ENCODE measurements around the gene HNRNPUL1. TPM values are rescaled to one million over a fixed set of nuclear protein-coding genes. Genes with fewer than 3 reads are reported as not detected.

Gene HNRNPUL1
- total RNA-seq, 2 experiments from 2014 or later: 194 to 360 TPM

- no peaks in the 10 kb centered on the region for H3K9me2 ChIP-seq (ENCODE audit: insufficient read depth, low read length)
- H4K20me1 ChIP-seq (ENCODE audit: insufficient read depth, low read length): peaks cover 4% of the 10 kb centered on the region
- H3K27ac ChIP-seq (ENCODE audit: low read depth, low read length, poor library complexity, severe bottlenecking): no peak overlapping the region
- TF ChIP-seq, protein P1, sequence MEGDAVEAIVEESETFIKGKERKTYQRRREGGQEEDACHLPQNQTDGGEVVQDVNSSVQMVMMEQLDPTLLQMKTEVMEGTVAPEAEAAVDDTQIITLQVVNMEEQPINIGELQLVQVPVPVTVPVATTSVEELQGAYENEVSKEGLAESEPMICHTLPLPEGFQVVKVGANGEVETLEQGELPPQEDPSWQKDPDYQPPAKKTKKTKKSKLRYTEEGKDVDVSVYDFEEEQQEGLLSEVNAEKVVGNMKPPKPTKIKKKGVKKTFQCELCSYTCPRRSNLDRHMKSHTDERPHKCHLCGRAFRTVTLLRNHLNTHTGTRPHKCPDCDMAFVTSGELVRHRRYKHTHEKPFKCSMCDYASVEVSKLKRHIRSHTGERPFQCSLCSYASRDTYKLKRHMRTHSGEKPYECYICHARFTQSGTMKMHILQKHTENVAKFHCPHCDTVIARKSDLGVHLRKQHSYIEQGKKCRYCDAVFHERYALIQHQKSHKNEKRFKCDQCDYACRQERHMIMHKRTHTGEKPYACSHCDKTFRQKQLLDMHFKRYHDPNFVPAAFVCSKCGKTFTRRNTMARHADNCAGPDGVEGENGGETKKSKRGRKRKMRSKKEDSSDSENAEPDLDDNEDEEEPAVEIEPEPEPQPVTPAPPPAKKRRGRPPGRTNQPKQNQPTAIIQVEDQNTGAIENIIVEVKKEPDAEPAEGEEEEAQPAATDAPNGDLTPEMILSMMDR (conservative IDR thresholded peaks at IDR 0.05; ENCODE audit: low read length): no peak
- no peak for TF ChIP-seq EZH2phosphoT487 (IDR thresholded peaks at IDR 0.05; ENCODE audit: borderline replicate concordance, low read depth, low read length)
- H3K79me2 ChIP-seq (ENCODE audit: insufficient read depth, low read depth, low read length): peaks cover 41% of the 10 kb centered on the region; the same call in 1 of the 2 replicates
- ChIA-PET CTCF (ENCODE audit: unreplicated experiment) (interaction anchor here (0.6 kb wide), 1 partner anchor 119 kb away, joined by 4 read pairs; no protein-coding TSS in a partner anchor), POLR2A (interaction anchor here (1.5 kb wide), 1 partner anchor 10 kb away, joined by 8 read pairs; the partner anchor contains the start of gene B9D2)
- BruUV-seq (replicated peaks): no TSS peak
- H3K4me1 ChIP-seq (ENCODE audit: insufficient read depth, low read length, poor library complexity, severe bottlenecking): peaks cover 15% of the 10 kb centered on the region
- no peak for DNase-seq (ENCODE audit: low spot score)
- no peak overlapping the region for H2AFZ ChIP-seq (ENCODE audit: low read length)
- H3K4me2 ChIP-seq (ENCODE audit: low read length): peak overlapping the region; percentile 78
- peak overlapping the region; percentile 77 for H3K4me3 ChIP-seq (ENCODE audit: low read depth, low read length, poor library complexity, severe bottlenecking)
- H3K36me3 ChIP-seq (ENCODE audit: insufficient read depth, low read length): peaks cover 15% of the 10 kb centered on the region
- H3K9me3 ChIP-seq (ENCODE audit: low read length): no peaks in the 10 kb centered on the region
- intact Hi-C loops (cut with micrococcal nuclease; ENCODE audit: unreplicated experiment): no loop called here
Measured at GRCh38 chr19:41354343-41354953, 90.3 kb downstream of the HNRNPUL1 start.

GRCh38 chr19:41355035-41355434 lies 90.9 kb downstream of the HNRNPUL1 start:
- Histone ChIP-seq H3K9me2 (ENCODE audit: insufficient read depth, low read length) (no peaks in the 10 kb centered on the region), H3K36me3 (ENCODE audit: insufficient read depth, low read length) (peaks cover 9% of the 10 kb centered on the region; the same call in 1 of the 2 replicates), H3K79me2 (ENCODE audit: insufficient read depth, low read depth, low read length) (peaks cover 35% of the 10 kb centered on the region; the same call in 1 of the 2 replicates), H2AFZ (ENCODE audit: low read length) (no peak overlapping the region), H4K20me1 (ENCODE audit: insufficient read depth, low read length) (peaks cover 4% of the 10 kb centered on the region), H3K4me2 (ENCODE audit: low read length) (no peak overlapping the region), H3K4me3 (ENCODE audit: low read depth, low read length, poor library complexity, severe bottlenecking) (no peak overlapping the region), H3K4me1 (ENCODE audit: insufficient read depth, low read length, poor library complexity, severe bottlenecking) (peaks cover 15% of the 10 kb centered on the region), H3K27ac (ENCODE audit: low read depth, low read length, poor library complexity, severe bottlenecking) (no peak overlapping the region), H3K9me3 (ENCODE audit: low read length) (no peaks in the 10 kb centered on the region)
- TF ChIP-seq, protein P1 (conservative IDR thresholded peaks at IDR 0.05; ENCODE audit: low read length): no peak
- no peak for TF ChIP-seq EZH2phosphoT487 (IDR thresholded peaks at IDR 0.05; ENCODE audit: borderline replicate concordance, low read depth, low read length)
- no peak for DNase-seq (ENCODE audit: low spot score)
- ChIA-PET POLR2A (interaction anchor here (1.5 kb wide), 1 partner anchor 9 kb away, joined by 8 read pairs; the partner anchor contains the start of gene B9D2), CTCF (ENCODE audit: unreplicated experiment) (interaction anchor here (0.6 to 0.9 kb wide), 2 partner anchors 9 to 120 kb away, joined by 3 to 4 read pairs; partner anchors contain the start of gene B9D2)
- intact Hi-C loops (cut with micrococcal nuclease; ENCODE audit: unreplicated experiment): no loop called here
- BruUV-seq (replicated peaks): no TSS peak

DNA sequence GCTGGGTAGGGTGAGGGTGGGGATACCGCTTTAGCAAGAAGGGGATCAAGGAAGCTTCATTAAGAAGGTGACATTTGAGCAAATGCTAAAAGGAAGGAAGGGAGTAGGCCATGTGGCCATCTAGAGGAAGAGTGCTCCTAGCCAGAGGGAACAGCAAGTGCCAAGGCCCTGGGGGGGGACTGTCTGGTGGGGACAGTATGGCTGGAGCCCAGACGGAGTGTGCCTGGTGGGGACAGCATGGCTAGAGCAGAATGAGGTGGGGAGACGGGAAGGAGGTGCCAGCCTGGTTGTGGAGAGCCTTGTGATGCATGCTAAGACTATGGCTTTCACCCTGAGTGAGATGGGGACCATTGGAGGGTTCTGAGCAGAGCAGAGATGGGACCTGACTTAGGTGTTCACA lies 91.6 kb downstream of the HNRNPUL1 start:
- POLR2A ChIA-PET: interaction anchor here (1.5 kb wide), 1 partner anchor 9 kb away, joined by 8 read pairs; the partner anchor contains the start of gene B9D2
- H2AFZ ChIP-seq (ENCODE audit: low read length): no peak overlapping the region
- H3K4me1 ChIP-seq (ENCODE audit: insufficient read depth, low read length, poor library complexity, severe bottlenecking): peaks cover 11% of the 10 kb centered on the region
- intact Hi-C loops (cut with micrococcal nuclease; ENCODE audit: unreplicated experiment): no loop called here
- H3K36me3 ChIP-seq (ENCODE audit: insufficient read depth, low read length): peaks cover 5% of the 10 kb centered on the region; the same call in 1 of the 2 replicates
- no peaks in the 10 kb centered on the region for H3K9me3 ChIP-seq (ENCODE audit: low read length)
- H4K20me1 ChIP-seq (ENCODE audit: insufficient read depth, low read length): peaks cover 4% of the 10 kb centered on the region
- TF ChIP-seq, protein P1 (conservative IDR thresholded peaks at IDR 0.05; ENCODE audit: low read length): no peak
- no peak for TF ChIP-seq EZH2phosphoT487 (IDR thresholded peaks at IDR 0.05; ENCODE audit: borderline replicate concordance, low read depth, low read length)
- no peak overlapping the region for H3K27ac ChIP-seq (ENCODE audit: low read depth, low read length, poor library complexity, severe bottlenecking)
- H3K4me3 ChIP-seq (ENCODE audit: low read depth, low read length, poor library complexity, severe bottlenecking): no peak overlapping the region
- H3K79me2 ChIP-seq (ENCODE audit: insufficient read depth, low read depth, low read length): peaks cover 28% of the 10 kb centered on the region; the same call in 1 of the 2 replicates
- no peaks in the 10 kb centered on the region for H3K9me2 ChIP-seq (ENCODE audit: insufficient read depth, low read length)
- H3K4me2 ChIP-seq (ENCODE audit: low read length): no peak overlapping the region
- no peak for DNase-seq (ENCODE audit: low spot score)
- BruUV-seq (replicated peaks): no TSS peak
- CTCF ChIA-PET (ENCODE audit: unreplicated experiment): interaction anchor here (0.9 kb wide), 1 partner anchor 8 kb away, joined by 3 read pairs; the partner anchor contains the start of gene B9D2

Data from OCI-LY7 (cell line).